ENCODE results near the gene LHX2.

The LHX2 gene

DNA sequence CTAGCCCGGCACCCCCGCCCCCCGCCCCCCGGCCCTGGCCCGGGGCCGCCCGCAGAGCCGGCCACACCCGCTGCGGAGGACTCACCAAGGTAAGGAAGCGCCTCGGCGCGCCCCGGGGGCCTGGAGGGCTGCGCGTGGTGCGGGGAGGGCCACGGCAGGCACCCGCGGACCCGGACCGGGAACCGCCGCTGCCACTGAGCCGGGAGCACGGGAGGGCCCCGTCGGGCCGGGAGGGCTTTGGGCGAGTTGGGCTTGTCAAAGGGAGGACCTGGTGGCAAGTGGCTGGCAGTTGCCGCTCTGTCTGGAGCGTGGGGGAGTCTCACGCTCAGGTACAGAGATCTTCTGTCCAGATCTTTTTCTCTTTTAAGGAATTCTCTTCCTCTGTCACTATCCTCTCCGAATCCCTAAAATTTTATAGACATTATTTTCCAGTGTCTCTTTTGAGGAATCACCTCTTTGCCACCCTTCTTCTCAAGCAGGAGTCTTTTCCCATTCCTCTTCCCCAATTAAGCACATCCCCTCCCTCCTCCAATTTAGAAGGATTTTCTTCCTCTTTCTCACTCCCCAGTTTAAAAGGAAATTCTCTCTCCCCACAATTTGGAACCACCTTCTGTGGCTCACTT is 11.3 kb upstream of the LHX2 start:
- DNase-seq, result no peak

DNA sequence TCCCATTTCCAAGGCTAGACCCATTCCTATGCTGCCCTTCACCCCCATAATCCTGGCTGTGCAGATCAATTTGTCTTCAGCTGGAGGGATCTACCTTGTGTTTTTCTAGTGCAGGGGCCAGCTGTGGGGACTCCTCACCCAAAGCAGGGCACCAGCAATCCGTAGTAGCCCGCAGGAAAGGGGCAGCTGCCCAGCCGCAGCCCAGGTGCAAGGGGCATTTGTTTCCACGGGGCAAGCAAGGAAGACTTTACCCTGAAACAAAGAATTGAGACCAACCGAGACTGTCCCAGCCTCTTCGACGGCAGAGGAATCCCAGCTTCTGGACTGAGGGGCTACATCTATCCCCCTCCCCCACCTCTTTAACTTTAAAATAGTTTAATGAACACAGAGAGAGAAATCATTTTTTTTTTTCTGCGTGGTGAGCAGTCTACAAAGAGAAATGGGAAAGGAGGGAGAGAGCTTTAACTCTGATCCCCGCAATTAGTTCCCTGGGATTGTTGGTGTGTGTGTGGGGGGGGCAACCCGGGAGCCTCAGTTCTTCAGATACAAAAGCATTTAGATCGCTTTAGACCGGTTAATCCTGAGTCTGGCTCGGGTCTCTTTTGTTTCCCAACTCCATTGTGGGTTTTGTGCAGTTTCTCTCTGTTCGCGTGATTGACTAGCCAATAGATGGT is 10.6 kb upstream of the LHX2 start:
- no peak for DNase-seq

DNA sequence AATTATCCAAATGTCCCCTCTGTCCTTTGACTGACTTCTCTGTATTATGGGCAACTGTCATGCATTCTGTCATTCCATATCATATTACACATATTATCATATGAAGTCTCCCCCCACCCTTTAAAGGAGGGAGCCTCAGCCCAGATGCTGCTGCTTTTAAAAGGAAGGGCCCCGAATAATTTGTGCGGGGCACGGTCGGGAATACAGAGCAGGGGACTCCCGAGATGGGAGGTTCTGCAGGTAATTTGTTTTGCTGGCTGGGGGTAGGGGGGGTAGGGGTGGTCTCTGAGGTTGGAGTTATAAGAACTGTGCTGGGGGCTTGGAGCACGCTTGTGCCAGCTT is 10.1 kb upstream of the LHX2 start:
- DNase-seq, result no peak

DNA sequence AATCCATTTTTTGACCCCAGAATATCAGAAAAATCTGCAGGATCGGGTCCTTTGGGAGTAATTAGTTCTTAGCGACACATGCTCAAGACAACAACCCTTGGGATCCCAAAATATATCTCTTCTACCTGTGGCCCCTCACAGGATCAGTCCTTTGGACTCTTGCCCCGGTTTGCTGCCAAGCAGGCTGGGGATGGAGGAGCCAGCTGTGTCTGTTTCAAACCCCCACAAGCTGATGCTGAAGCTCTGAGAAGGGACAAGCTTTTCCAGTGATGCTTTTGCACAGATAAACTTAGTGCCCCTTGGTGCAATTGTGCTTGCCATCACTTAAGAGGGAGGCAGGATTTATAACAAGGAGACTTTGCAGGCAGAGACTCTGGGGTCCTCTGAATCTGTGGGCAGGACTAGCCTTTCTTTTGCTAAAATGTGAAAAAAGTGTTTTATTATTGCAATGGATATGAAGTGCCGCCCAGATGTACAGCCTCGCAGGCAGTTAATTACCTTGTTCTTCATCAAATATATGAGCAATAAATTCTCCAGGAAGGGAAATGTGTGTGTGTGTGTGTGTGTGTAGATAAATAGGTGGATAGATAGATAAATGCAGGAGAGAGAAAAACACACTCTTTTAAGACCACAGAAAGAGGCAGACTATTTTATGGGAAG is 9.6 kb upstream of the LHX2 start:
- no peak for DNase-seq

DNA sequence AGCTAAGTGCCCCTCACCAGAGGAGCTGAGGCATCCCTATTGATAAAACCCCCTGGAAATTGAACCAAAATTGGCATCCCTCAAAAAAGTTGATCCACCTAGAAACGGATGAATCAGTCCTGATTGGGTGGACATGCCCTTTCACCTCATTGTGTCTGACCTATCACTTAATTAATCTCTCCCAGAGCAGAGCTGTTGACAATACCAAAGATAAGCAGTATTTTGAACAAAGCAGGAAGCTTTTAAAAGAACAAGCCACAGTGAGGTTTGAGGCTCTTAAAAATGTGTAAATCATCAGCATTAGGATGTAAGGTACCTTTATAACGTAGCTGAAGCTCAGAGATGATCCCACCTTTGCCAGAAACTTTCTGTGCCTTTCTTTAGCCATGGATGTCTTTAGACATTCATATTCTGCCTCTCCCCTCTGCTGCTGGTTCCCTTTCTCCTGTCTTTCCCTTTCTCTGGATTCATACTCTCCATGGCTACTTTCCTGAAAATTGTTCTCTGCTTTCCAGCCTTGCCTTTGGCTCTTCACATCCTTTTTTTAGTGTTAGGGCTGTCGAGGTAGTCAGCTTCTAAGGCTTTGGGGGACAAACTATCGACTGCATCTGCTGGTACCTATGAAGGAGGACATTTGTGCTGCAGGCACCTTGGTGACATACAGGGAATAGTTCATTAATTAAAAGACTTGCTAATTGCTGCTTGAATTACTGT is 7.8 kb upstream of the LHX2 start:
- no peak for DNase-seq

DNA sequence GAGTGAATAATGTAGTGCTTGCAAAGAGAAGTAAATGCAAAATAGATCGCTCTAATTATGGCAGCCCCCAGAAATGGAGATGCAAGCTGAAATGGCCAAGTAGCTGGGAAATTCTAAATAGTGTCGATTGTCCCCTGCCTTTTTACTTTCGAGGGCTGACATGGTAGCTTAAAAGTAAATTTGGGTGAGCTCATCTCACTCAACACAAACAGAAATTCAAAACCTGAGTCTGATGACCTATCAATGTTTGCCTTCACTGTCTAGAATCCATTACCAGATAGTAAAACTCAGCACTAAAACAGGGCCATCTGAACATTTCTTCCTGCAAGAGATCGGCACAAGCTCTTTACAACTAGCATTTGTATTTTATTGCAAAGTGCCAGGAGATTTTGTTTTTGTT is 7.0 kb upstream of the LHX2 start:
- DNase-seq, result no peak

DNA sequence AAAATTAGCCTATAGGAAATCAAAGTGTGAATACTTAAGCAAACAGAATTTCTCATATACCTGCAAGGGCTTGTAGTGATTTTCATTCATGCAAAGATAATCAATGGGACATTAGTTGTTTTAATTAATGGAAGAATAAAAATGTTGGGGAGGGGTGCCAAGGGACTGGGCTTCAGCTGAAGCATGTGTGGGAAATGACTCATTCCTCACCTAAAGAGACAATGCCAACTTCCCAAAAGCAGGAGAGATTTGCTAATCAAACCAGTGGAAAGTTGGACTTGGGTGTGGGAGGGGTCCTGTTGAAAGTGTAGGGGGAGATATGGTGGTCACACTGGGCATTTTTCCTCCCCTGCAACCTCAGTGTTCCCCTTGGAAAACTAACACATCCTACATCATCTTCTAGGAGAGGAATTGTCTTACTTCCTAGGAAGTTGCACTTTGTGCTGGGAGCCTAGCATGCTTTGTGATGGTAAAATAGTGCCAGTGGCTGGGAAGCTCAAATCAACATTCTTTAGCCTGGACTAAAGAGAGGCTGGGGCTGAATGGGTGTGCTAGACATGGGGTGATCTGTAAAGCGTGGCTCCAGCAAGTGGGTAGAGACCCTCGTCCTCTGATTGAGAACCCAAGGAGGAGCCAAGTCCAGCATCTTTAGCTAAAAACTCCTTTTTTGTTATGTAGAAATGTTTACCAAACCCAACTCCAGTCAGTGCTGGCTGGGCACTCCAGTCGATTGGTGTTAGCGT is 6.4 kb upstream of the LHX2 start:
- no peak for DNase-seq

DNA sequence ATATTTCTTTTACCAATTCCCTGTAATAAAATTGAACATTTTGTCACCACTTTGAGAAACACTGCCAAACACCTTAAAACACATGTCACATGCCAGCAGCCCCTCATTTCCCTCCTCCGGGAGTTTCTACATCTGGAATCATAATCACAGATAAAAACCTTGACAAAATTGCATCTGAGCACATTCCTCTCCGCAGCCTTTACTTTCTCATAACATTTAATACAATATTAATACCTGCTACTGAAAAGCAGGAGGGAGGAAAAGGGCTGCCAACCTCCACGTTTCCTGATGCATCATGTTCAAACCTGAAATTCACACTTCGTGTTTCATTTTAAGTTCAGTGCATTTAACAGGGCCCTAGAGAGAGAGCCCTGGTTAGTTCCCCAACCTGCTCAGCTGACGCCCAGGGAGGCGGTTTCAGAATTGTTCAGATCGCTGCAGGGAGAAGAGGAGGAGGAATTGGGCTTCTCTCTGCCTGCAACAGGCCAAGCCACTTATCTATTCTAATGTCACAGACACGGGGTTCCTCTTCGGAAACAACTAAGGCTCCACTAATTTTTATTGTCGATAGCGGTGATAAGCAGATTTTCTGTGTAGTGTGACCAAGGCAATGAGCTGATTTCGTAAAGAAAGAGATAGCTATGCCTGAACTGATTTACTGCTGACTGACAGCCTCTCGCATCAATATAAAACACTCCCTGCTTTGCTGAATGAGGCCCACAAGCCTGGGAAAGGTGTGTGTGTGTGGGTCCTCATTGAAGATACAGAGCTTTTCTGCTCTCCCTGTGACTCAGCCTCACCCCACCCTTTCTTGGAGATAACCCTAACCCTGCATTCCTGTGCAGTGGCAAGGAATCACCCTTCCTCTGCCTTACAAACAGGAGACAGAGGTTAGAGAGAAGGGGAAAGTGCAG is 4.9 kb upstream of the LHX2 start:
- DNase-seq, result no peak

DNA sequence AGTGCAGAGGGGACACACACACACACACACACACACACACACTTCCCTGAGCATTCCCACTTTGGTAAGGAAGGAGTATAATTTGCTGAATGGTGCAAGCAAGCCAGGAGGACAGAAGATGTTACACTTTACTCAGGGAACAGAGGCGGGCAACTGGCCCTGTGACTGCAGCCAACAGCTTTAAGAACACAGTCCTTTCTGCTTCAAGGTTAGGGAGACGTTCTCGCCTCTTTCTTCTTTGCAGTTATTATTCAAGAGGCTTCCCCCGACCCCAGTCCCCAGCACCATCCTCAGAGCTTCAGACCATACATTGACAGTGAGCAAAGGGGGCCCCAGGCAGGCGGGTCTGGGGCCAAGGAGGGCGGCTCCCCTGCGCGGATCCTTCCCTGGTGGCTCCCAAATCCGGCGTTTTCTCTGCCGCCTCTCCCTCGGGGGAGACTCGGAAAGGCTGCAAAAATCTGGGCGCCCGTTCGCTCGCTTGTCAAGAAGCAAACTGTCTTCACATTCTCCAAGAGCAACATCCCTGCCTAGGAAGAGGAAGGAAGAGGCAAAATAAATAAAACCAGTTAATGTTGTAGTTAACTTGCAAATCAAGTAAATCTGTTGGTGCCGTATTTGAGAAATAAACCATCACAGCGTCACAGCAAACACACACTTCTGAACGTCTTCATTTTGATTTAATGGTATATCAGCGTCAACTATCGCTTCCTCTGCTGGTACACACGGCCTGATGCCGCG is 3.8 kb upstream of the LHX2 start:
- no peak for DNase-seq

DNA sequence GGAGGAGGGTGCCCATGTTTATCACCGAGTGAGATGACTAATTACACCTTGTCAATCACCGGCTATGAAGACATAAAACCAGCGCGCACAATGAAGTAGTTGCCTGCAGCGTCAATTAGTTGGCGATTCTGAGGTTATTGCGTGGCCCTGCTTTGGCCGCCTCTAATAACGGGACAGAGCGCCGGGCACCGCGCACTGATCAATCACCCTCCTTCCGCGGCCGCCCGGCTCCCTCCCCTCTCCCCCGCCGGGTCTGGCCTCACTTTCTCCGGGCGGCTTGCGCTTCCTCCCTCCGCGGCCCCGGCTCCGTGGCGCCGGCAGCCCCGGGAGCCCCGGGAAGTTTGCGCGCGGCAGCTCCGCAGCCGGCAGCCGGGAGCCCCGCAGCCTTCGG is 3.3 kb upstream of the LHX2 start:
- no peak for DNase-seq

DNA sequence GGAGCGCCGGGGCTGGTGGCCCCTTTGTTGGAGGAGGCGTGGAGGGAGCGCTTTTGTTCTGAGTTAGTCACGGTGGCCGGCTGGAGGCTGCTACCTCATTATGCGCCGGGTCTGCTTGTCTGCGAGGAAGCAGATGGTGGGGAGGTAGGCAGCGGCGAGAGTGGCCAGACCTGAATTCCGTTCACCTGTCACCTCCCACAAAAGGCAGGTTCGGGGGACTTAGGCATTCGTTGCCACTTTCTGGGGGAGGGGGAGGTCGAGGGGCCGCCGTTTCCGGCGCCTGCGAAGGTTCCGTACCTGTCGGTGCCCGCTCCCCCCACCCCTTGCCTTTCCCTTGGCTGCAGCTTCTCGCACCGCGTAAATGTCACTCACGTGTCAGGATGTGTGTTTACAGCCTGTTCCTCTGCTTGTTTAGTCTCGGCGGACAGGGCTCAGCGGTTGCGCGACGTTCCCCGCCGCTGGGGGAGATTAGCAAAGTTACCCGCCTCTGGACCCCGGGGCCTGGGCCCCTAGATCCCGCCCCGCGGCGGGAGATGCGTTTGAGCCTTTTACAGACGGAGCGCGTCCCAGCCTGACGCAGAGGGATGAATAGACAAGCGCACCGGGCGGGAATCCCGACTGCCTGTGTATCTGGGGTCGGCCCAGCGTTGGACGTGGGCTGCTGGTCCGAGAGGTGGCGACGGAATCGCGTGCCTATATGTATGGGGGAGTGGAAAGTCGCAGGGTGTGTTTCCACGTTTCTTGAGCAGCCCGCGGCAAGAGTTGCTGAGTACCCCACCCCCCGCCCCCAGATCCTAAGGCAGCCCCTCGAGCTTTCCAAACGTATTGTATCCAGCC is 2.7 kb upstream of the LHX2 start:
- DNase-seq, result no peak

DNA sequence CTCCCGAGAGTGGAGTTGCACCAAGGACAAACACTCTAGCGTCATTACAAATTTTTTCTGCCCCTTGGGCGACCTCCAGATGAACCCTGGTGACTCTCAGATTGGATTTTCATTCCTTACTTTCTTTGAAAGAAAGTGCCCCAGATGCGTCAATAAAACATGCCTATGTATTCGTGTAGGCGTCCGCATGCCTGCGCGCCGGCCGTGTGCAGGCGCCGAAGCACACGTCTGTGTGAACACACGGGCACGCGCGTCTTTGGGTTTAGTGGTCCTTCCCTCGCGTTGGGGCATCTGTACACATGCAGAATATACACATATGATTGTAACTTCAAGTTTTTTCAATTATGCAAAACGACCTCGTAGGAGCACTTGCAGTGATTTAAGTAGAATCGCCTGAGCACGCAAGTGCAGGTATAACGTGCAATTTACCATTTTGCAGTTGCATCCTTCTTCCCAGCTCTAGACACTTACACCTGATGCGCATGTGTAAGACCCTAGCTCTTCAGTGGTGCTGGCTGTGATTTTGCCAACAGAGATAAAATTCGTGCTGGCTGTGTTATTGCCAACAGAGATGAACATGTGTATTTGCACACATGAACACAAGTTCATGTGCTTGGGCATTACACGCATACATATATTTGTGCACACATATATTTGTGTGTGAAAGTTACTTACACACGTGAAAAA is 1.9 kb upstream of the LHX2 start:
- DNase-seq, result no peak

DNA sequence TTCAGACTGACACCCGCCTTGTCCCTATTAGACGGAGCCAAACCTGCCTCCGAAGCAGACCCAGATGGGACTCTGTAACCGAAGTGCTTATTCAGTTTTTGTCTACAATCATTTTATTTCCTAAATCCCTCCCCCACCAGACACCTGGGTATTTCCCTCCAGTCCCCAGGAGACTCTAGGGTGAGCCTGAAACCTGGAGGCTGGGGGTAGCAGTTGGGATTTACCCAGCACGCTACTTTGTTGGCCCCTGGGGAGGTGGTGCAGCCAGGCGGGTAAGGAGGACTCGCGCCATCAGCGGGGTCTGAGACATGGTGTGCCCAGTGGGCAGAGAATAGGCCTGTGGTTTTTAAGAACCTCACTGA is 1.3 kb upstream of the LHX2 start:
- DNase-seq, result no peak

DNA sequence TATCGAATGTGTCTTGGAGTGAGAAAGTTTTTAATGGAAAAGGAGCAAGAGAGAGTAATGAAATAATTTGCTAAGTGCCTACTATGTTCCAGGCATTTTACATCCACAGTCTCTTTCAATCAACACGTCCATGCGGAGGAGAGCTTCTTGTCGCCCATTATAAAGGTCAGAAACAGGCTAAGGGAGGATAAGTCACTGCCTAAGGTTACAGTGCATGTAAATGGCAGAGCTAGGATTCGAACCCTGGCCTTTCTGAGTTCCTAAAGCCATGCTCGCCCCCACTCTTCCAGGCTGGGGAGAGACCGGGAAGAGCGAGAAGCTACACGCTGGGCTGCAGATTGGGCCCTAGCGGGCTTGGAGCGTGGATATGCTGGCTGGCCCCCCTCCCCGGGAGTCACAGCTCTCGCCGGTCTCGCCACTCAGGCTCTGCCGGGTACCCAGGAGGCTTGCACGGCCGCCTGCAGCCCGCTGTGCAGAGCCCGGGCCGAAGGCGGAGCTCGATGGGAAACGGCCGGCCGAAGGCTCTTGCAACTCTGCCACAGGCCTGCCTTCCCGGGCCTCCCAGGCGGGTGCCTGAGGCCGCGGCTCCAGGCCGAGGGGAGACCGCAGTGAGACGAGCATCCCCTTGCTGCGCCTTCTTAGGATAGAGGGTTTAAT is 775 bp upstream of the LHX2 start:
- DNase-seq, result no peak

DNA sequence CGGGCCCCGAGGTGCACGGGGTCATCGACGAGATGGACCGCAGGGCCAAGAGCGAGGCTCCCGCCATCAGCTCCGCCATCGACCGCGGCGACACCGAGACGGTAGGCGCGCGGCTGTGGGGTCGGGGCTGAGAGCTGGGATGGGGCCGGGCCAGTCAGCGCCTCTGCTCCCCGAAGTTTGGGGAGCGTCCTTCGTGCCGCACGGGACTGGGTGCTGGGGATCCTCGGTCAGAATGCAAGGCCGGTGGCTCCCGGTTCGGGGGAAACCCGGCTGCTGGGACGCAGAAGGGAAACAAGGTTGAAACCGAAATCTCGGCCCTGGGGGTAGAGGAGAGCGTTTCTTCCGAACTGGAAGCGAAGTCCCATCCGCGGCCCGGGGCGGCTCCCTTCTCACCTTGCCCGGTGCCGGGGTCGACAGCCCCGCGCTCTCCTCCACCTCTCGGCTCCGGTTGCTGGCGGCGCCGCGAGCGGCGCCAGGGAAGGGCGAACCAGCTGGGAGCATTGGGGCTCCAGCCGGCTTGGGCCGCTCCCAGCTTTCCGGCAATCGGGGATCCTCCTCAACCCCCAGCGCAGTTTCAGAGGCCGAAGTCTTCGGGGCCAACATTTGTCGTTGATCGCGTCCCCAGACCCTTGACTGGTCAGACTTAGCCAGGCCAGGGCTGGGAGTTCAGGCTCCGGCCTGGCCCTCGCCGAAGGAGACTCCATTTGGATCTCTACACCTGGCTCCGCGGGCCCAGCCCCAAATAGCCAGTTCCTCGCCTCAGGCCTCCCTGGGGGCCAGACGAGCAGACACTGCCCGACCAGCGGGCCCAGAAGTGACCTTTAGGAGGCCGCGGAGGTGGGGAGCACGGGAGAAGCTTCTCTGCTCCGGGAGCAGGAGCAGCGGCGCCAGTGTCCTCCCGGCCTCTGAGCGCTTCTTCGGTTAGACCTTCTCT is 1.1 kb downstream of the LHX2 start:
- DNase-seq, result peak; percentile 28

DNA sequence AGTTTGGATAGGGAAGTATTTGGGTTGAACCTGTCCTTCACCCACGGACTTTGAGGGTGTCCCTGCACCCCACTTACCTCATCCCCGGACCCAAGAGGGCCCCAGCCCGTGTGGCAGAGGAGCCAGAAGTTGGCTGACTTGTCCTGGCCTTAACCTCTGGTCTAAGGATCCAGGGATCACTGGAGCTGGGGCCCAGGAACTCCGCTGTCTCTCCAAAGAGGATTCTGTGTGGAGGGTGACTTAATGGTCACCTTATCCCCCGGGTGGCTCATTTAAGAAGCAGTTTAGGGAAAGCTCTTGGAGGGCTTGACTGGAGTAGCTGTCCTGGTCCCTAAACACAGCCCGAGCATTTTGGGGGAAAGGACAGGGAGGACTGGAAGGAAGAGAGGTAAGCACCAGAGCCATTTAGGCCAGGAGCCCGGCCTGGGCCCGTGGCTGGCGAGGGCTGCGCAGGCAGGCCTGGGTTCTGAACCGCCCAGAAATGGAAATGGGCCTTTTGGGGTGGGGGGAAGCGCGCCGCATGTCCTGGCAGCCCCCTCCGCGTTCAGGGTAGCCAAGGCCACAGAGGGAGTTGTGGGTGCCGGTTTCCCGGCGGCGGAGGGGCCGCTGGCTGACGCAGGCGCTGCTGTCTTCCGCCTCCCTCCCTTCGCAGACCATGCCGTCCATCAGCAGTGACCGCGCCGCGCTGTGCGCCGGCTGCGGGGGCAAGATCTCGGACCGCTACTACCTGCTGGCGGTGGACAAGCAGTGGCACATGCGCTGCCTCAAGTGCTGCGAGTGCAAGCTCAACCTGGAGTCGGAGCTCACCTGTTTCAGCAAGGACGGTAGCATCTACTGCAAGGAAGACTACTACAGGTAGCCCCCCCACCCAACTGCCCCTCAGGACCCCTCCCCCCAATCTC is 2.0 kb downstream of the LHX2 start:
- DNase-seq, result no peak

All from T1000 (cell line).